GM19372 (cell line): ENCODE measurements around the gene HMGB4.

Source experiments
- ATAC-seq: cut with Tn5 transposase; IDR thresholded peaks from one replicate; pipeline ENCODE4 v1.9.1; 2021; ENCODE audit warnings: mild to moderate bottlenecking, low read depth, moderate library complexity; ENCODE audit not compliant: unreplicated experiment

HMGB4 gene, protein sequence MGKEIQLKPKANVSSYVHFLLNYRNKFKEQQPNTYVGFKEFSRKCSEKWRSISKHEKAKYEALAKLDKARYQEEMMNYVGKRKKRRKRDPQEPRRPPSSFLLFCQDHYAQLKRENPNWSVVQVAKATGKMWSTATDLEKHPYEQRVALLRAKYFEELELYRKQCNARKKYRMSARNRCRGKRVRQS

DNA sequence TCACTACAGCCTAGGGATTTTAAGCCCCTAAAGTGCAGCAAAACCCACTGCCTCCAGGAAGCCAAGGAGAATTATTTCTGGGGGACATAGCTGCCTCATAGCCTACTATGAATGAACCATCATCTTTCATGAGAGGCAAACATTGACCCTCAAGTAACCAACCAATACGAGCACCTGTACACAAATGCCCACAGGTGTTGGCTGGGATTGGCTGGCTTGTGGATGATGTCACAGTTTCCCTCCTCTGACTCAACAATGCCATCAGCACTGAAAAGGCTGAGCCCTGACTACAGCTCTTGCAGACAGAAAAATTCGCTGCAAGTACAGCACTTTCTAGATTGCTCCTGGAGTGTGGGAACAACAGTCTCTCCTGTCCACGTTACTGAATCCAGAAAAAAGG lies at the start of gene HMGB4:
HMGB4 (plus strand) TSS at position 301 of the 400 bp plus-strand sequence. CDS start 113 bp downstream, outside the sequence.
- ATAC-seq, result no peak

DNA sequence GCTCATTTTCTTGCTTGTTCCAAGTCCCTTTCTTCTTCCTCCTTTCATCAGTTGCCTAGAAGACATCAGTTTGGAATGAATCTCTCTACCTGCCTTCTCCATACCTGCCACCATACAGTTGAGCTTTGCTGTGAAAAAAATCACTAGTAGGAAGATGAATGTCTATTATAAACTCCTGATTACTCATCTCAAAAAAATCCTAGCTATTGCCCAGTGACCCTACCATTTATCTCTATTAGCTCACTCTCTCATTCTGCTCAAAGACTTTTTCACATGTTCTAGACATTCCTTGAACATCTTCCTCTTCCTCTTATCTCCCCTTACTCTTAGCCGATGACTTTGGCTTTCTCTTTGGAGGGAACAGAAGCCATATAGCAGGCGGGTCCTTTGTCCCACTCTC lies 49.7 kb upstream of the HMGB4 start:
- ATAC-seq, result no peak

- ATAC-seq, result no peak
These were observed 48.8 kb upstream of the HMGB4 start for GRCh38 chr1:33815061-33815460.

- no peak for ATAC-seq
These were observed 45.8 kb upstream of the HMGB4 start for GRCh38 chr1:33818071-33818470.

DNA sequence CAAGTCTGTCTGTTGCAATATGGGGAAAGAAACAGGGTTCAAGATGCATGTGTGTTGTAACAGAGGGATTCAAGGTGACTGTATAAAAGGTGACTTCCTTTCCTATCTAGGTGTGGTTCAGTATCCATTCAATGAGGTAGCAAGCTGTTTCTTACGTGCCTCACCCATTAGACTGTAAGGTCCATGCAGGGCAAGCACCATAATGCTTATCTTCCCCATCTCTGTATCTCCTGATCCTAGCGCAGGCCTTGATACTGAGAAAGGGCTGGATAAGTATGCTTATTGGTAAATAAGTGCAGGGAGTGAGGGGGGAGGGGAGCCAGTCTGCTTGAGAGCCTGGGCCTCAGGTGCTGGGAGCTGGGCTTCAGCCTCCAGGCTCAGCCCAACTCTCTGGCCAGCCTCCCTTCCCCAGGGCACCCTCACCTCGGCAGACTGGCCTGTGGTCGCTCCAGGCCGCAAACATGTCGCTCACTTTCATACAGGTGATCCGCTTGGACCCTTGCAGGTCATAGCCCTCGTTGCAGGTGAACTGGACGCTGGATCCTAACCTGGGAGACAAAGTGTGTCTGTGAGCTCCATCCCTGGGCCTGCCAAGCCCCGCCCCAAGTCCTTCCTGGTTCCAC lies 44.5 kb upstream of the HMGB4 start:
- no peak for ATAC-seq

GRCh38 chr1:33819913-33820311 lies 44.0 kb upstream of the HMGB4 start:
- ATAC-seq, result no peak

DNA sequence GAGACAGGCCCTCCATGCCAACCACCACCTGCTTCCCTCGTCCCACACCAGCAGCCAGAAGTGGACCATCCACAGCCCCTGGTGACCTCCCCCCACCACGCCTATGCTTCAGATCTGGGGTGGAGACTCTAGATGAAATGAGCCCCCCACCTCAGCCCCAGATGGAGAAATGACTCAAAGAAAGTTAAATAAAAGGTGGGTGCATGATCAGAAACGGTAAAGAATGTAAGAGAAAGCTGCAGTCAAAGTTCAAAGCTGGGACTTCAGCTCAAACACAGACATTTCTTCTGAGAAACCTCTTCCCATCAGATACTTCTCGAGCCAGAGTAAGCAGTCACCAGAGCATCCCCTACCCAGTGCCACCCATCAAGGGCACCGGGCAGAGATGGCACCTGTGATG lies 43.1 kb upstream of the HMGB4 start:
- ATAC-seq, result no peak

- no peak for ATAC-seq
These were observed 42.6 kb upstream of the HMGB4 start for GRCh38 chr1:33821291-33821690.

GRCh38 chr1:33822396-33822795 lies 41.5 kb upstream of the HMGB4 start:
- ATAC-seq, result no peak

- ATAC-seq, result no peak
These were observed 40.5 kb upstream of the HMGB4 start for GRCh38 chr1:33823401-33823800.

- no peak for ATAC-seq
These were observed 40.0 kb upstream of the HMGB4 start for GRCh38 chr1:33823830-33824229.

GRCh38 chr1:33824321-33824720 lies 39.6 kb upstream of the HMGB4 start:
- no peak for ATAC-seq

- ATAC-seq, result no peak
These were observed 38.9 kb upstream of the HMGB4 start for GRCh38 chr1:33824971-33825370.

GRCh38 chr1:33825506-33825905 lies 38.4 kb upstream of the HMGB4 start:
- no peak for ATAC-seq

GRCh38 chr1:33826311-33826710 lies 37.6 kb upstream of the HMGB4 start:
- ATAC-seq, result no peak

DNA sequence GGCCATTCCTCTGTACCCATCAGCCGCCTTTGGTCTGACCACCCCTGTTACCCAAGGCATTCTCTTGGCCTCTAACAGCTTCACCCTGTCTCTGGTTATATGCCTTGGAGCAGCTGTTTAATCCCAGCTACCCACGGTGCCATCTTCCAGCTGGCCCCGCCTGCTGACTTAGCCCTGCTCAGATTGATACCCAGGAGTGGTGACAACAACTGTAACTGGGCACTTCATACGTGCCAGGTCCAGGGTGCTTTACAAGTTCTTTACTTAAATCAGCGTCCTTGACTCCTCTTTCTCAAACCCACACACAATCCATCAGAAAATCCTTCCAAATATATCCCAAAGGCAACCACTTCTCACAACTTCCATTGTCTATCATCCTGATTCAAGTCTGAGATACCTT lies 37.2 kb upstream of the HMGB4 start:
- ATAC-seq, result no peak

- ATAC-seq, result no peak
These were observed 35.8 kb upstream of the HMGB4 start for GRCh38 chr1:33828059-33828458.

DNA sequence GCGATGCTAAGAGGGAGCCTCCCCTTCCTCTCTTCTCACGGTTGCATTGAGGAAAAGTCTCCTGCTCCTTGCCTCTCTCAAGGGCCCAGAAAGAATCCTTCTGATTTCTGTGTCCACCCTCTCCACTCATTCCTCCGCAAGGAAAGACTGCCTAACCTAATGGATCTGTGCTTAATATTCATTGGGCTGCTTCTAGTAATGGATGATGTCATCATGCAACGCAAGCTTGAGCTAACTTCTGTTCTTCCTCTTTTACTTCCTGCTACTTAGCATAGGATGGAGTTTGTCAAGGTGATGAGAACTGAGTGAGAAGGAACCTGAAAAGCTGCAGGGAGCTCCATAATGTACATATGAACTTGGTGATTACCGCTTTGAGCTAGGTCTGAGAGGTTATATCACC lies 35.2 kb upstream of the HMGB4 start:
- ATAC-seq, result no peak

GRCh38 chr1:33836911-33837310 lies 27.0 kb upstream of the HMGB4 start:
- no peak for ATAC-seq

DNA sequence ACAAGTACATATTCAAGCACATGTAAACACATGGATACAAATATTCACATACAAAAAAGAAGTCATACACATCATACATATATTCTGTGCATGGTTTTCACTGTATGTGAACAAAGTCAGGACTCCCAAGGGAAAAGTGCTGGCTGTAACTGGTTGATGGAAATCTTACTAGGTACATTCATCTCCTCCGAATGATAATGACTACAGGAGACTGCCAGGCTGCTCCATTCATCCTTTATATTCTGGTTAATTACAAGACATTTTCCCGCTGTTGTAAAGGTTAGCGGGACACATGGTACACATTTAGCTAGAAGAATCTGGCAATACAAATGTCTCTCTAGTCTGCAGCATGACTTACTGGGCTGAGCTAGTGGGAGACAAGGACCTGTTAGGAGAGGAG lies 26.2 kb upstream of the HMGB4 start:
- ATAC-seq, result no peak

GRCh38 chr1:33841494-33841893 lies 22.4 kb upstream of the HMGB4 start:
- no peak for ATAC-seq

GRCh38 chr1:33842348-33842747 lies 21.5 kb upstream of the HMGB4 start:
- no peak for ATAC-seq

DNA sequence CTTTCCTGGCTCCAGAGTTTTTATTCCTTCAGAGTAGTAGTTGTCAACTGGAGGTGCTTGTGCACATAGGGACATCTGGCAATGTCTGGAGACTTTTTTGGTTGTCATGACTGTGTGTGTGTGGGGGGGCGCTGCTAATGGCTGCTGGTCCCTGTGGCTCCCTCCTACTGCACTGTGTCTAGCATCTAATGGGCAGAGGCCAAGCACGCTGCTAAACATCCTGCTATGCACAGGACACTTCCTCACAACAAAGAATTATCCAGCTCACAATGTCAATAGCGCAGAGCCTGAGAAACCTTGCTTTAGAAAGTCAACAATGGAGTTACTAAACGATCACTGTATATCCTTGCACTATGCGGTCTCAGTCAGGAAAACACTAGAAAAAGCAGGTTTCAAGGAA lies 19.7 kb upstream of the HMGB4 start:
- no peak for ATAC-seq
